Ascending aorta (tissue), 2 donors: ENCODE data around the gene TSPAN18. TPM values are rescaled to one million over a fixed set of nuclear protein-coding genes. Genes with fewer than 3 reads are reported as not detected.

Experiments used
- DNase-seq, 2 donors: peaks; one replicate each; pipeline ENCODE4 v3.0.0-alpha.2; 2019; ENCODE audit warnings: low spot score in 2 of 2
- H3K27ac ChIP-seq, 2 donors: fragments of 200-600 bp; sonication (generic); one replicate each; pipeline ENCODE4 v1.5.1; 2016 to 2017; ENCODE audit warnings: mild to moderate bottlenecking in 1 of 2
- H3K27me3 ChIP-seq: fragments of 200-600 bp; sonication (generic); one replicate; pipeline ENCODE4 v1.5.1; 2017
- H3K36me3 ChIP-seq, 2 donors: fragments of 200-600 bp; sonication (generic); one replicate each; pipeline ENCODE4 v1.5.1; 2016
- H3K4me1 ChIP-seq, 2 donors: fragments of 200-600 bp; sonication (generic); one replicate each; pipeline ENCODE4 v1.5.1; 2016 to 2017; ENCODE audit warnings: mild to moderate bottlenecking in 1 of 2
- H3K4me3 ChIP-seq, 2 donors: fragments of 200-600 bp; sonication (generic); one replicate each; pipeline ENCODE4 v1.5.1; 2016 to 2017; ENCODE audit warnings: mild to moderate bottlenecking in 1 of 2
- H3K9me3 ChIP-seq, 2 donors: fragments of 200-600 bp; sonication (generic); one replicate each; pipeline ENCODE4 v1.5.1; 2016
- CTCF ChIP-seq, 3 experiments: fragments of 200-600 bp in 2 of 3; fragments of 450-650 bp in 1 of 3; sonication (generic) in 2 of 3; IDR thresholded peaks; one replicate each; pipeline ENCODE4 v1.5.1; 2016 to 2019; ENCODE audit warnings: antibody characterized with exemption in 3 of 3, mild to moderate bottlenecking in 1 of 3, moderate library complexity in 1 of 3
- intact Hi-C: fragments of 100-400 bp; cut with DNase I; formaldehyde crosslinking; loops from one replicate; pipeline ENCODE4 v1.15.1; 2023
- total RNA-seq: library from RNA; depleted of rRNA; stranded (reverse); fragments of >200 nt; gene quantifications from one replicate; pipeline ENCODE4 v1.1.0, GENCODE V29; 2016

The TSPAN18 gene
- total RNA-seq, 1 donor from 2014 or later = 21.3 TPM

GRCh38 chr11:44743959-44744557 lies 17.3 kb downstream of the TSPAN18 start:
- Histone ChIP-seq H3K9me3 (no peaks in the 10 kb centered on the region), H3K27ac (no peak overlapping the region), H3K27me3 (no peaks in the 10 kb centered on the region), H3K4me1 (peaks cover 0 to 4% of the 10 kb centered on the region in 2 donors), H3K4me3 (no peak overlapping the region), H3K36me3 (no peaks in the 10 kb centered on the region)
- TF ChIP-seq CTCF (IDR thresholded peaks at IDR 0.05) = no peak
- intact Hi-C loops = no loop called here
- no peak for DNase-seq

- no peak overlapping the region for H3K4me3 ChIP-seq
- DNase-seq = no peak
- H3K4me1 ChIP-seq = peaks cover 0 to 11% of the 10 kb centered on the region in 2 donors
- no peaks in the 10 kb centered on the region for H3K27me3 ChIP-seq
- intact Hi-C loops = no loop called here
- no peaks in the 10 kb centered on the region for H3K9me3 ChIP-seq
- no peak overlapping the region for H3K27ac ChIP-seq
- no peaks in the 10 kb centered on the region for H3K36me3 ChIP-seq
- no peak for TF ChIP-seq CTCF (IDR thresholded peaks at IDR 0.05)
Measured at GRCh38 chr11:44746894-44747293, 20.1 kb downstream of the TSPAN18 start.

DNA sequence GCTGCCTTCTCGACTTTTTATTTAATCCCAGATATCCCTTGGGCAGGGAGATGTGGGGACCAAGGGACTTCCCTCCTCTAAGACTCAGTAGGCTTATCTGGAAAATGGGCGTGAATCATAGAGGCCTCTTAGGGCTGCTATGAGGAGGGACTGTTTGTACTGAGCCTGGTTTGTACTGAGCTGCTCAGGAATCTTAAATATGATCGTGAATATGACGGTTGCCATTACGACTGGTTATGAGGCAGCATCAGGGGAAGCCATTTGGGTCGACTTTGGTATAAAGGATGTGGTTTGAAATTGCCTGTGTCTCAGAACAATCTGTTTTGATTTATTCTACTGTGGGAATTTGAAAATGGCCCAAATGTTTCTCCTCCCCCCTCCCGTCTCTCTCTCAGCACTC lies 20.6 kb downstream of the TSPAN18 start:
- intact Hi-C loops = no loop called here
- TF ChIP-seq CTCF (IDR thresholded peaks at IDR 0.05) = no peak
- DNase-seq = peak in 1 of 2 donors; percentile 41
- Histone ChIP-seq H3K4me3 (no peak overlapping the region), H3K9me3 (no peaks in the 10 kb centered on the region), H3K4me1 (peaks cover 0 to 13% of the 10 kb centered on the region in 2 donors), H3K36me3 (no peaks in the 10 kb centered on the region), H3K27me3 (no peaks in the 10 kb centered on the region), H3K27ac (no peak overlapping the region)

DNA sequence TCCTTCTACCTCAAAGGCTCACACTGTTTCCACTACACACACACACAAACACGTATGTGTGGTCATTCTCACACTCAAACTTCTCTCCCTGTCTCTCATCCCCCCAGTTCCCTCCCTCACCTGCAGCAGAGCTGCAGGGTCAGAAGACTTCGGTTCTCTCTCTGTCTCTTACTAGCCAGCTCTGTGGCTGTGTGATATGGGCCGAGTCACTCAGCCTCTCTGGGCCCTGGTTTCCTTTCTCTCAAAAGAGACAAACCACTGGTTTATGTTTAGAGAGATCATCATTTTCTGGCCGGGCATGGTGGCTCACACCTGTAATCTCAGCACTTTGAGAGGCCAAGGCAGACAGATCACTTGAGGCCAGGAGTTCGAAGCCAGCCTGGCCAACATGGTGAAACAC lies 21.1 kb downstream of the TSPAN18 start:
- H3K4me1 ChIP-seq = peaks cover 0 to 13% of the 10 kb centered on the region in 2 donors
- intact Hi-C loops = no loop called here
- H3K9me3 ChIP-seq = no peaks in the 10 kb centered on the region
- no peak overlapping the region for H3K4me3 ChIP-seq
- peak in 1 of 2 donors; percentile 19 for DNase-seq
- H3K27me3 ChIP-seq = no peaks in the 10 kb centered on the region
- no peak for TF ChIP-seq CTCF (IDR thresholded peaks at IDR 0.05)
- no peak overlapping the region for H3K27ac ChIP-seq
- H3K36me3 ChIP-seq = no peaks in the 10 kb centered on the region

DNA sequence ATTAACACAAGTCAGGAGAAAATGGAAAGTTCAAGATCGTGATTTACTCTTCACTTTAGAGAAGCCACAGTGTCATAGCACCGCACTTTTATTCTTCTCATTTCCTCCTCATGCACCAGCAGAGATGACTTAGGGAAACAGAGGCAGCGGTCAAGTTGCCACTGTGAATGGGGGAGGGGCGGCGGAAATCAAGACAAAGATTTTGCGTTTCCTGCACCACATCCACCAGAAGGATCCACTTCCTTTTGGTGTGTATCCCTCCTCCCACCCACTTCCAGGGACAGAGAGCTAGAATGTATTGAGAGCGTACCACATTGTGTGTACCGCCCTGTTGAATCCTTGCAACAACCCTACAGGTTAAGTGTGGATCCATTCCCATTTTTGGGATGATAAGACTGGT lies 21.8 kb downstream of the TSPAN18 start:
- Histone ChIP-seq H3K36me3 (no peaks in the 10 kb centered on the region), H3K27me3 (no peaks in the 10 kb centered on the region), H3K9me3 (no peaks in the 10 kb centered on the region), H3K4me1 (peaks cover 0 to 19% of the 10 kb centered on the region in 2 donors), H3K4me3 (no peak overlapping the region), H3K27ac (no peak overlapping the region)
- intact Hi-C loops = no loop called here
- no peak for DNase-seq
- no peak for TF ChIP-seq CTCF (IDR thresholded peaks at IDR 0.05)

GRCh38 chr11:44749189-44749588 lies 22.4 kb downstream of the TSPAN18 start:
- Histone ChIP-seq H3K36me3 (no peaks in the 10 kb centered on the region), H3K27me3 (no peaks in the 10 kb centered on the region), H3K9me3 (no peaks in the 10 kb centered on the region), H3K4me3 (no peak overlapping the region), H3K27ac (no peak overlapping the region), H3K4me1 (peaks cover 0 to 19% of the 10 kb centered on the region in 2 donors)
- DNase-seq = peak in 1 of 2 donors; percentile 22
- no peak for TF ChIP-seq CTCF (IDR thresholded peaks at IDR 0.05)
- intact Hi-C loops = no loop called here
